Measurements from ENCODE around the gene NCF2.

The NCF2 gene

DNA sequence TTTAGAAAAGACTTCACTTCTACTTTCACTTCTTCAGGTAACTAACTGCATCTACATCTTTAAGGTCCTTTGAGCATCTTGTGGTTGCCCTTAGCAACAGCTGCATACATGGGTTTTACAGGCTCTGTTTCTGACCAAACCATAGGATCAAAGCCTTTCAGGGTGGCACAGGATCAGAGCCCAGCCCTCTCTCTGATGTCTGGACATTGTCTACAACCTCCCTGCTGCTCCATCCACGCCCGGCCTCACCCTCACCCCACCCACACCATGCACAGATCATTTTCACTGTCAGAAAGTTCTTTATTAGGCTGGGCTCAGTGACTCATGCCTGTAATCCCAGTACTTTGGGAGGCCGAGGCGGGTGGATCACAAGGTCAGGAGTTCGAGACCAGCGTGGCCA, 5.2 kb downstream of the NCF2 start:
- DNase-seq (ENCODE audit: low read depth in 2 of 3, low spot score in 2 of 3), result no peak

DNA sequence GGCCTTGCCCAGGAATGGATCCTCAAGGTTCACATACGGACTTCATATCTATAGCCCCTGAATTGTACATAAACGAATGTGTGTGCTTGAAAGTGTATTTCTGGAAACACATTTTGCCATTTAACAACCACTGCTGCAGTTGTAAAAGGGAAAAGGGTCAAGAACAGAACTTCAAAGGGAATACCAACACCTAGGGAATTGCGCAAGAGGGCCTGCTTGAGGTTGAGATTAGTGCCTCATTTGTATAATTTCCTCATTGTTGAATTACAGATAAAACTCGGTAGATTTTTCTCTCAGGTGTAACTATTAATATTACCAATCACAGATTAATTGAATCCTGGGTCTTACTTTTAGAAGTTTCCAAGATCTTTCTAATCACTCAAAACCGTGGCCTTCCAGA, 6.1 kb downstream of the NCF2 start:
- DNase-seq (ENCODE audit: low read depth in 2 of 3, low spot score in 2 of 3), result no peak

DNA sequence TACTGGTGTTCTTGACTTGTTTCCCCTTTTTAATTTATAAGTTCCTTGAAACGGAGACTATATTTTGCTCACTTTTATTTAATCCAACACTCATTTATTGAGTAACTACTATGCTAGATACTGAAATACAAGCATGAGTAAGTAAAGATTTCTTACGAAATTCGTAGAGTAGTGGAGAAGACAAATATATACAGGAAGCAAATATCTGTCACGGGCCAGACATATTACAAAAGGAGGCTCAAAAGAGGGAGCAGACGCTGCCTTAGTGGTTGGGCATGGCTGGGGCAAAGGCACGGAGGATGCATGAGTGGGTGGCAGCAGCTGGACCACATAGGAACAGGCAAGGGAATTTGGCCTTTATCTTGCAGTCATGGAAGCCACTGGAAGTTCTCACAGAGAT, 6.8 kb downstream of the NCF2 start:
- DNase-seq (ENCODE audit: low read depth in 2 of 3, low spot score in 2 of 3), result no peak

DNA sequence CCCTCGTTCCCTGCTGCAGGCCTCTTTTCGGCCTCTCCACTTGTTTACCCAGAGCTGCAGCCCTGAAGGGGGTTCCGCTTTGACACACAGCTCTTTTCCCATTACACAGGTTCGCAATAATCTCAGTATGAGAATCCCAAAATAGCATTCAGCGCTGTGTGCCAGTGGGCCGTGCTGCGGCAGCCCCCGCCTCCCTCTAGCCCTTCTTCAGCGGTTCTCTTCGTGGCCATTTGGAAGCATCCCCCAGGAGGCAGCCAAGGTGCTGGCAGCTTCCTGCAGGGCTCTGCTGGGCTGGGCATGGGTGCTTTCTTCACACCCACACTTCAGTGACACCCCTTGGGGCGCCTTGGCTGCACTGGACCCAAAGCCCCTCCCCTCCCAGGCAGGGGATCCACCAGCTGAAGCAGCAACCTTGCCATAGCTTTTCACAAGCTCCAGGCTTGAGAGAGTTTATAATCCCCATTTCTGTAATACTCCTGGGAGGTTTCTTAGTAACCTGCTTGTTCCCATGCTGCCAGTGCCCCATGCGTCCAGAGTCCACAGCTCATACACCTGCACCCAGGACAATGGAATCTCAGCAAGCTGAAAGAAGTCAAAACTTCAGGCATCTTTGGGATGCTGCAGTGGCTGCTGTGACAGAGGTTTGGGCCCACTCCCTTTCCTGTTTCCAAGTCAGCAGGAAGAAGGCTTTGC, 8.1 kb downstream of the NCF2 start:
- DNase-seq (ENCODE audit: low read depth in 2 of 3, low spot score in 2 of 3), result no peak

DNA sequence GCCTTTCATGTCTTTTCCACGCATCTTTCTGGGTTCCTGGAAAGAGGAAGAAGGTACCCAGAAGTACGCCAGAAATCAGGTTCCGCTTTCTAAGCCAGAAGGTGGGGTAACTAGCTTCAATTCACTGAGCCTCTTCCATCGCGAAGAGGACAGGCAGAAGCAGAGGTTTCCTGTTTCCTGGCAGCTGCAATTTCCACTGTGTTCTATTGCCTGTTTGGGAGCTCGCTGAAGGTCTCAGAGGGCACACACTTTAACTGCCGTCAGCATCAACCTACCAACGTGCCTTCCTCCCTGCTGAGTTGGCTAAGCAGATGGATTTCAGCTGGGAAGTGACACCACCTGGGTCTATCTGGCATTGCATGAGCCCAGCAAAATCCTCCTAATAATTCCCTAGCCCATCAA, 10.0 kb downstream of the NCF2 start:
- DNase-seq (ENCODE audit: low read depth in 2 of 3, low spot score in 2 of 3), result no peak

DNA sequence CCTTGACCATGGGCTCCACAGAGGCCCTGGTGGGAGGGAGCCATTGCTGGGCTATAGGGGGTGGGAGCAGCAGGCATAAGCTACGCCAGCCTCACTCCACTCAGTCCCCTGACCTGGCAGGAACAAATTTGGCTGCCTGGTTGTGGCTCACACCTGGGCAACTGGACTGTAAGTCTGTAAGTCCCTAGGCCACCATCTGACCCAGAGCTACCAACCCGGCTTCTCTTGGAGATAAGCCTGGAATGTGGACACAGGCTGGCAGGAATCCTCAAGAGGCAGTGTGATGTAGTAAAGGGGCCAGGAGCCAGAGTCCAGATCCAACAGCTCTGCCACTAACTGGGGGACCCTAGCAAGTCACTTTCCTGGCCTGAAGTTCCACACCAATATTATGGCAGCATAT, 11.4 kb downstream of the NCF2 start:
- no peak for DNase-seq (ENCODE audit: low read depth in 2 of 3, low spot score in 2 of 3)

DNA sequence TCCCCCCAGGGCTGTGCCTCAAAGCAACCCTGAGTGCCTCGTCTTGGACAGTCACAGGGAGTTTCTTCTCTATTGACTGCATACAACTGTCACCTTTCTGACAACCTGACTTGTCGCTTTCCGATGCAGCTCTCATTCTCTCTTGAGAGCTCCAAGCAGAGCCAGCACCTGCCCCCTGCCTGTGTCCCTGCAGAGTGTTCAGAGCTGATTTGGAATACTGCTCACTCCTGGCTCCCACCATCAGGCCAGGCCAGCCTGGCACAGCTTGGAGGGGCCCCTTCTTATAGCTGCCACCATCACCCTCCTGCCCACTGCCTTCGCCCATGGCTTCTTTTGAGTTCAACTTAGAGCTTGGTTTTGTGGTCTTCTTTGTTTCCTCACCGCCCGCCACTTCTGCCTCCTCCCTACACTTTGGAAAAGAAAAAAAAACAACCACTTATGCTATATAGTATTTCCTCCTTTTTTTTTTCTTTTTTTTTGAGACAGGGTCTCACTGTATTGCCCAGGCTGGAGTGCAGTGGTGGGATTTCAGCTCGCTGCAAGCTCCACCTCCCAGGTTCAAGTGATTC, 12.3 kb downstream of the NCF2 start:
- no peak for DNase-seq (ENCODE audit: low read depth in 2 of 3, low spot score in 2 of 3)

DNA sequence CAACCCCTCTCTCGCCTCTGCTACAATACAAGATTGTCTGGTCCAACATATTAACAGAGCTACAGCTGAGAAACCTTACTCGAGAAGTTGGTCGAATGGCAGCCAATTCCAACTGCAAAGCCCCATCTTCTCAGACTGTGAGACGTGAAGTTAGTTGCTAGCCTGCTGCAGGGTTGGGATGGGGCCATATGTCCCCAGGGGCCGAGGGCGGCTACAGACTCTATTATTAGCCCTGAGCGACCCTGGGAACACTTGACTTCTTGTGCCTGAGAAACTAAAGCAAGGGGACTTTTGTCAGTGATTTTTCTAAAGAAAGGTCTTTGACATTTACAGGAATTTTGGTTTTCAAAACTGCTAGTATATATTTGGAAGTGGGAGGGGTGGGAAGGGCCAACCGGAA, 13.7 kb downstream of the NCF2 start:
- DNase-seq (ENCODE audit: low read depth in 2 of 3, low spot score in 2 of 3), result no peak

DNA sequence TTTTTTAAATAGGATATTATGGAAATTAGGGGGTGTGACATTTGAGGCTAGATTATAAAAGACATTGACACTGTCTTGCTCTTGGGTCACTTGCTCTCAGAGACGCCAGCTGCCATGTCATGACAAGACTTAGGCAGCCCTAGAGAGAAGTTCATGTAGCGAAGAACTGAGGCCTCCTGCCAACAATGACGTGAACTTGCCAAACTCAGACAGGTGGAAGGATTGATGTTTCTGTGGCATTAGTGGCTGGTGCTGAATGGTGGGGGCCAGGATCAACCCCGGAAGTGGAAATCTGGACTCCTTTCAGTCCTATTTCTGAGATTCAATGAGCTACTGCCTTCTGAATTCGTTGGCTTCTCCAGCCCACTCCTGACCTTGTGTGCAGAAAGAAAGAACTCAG, 14.7 kb downstream of the NCF2 start:
- no peak for DNase-seq (ENCODE audit: low read depth in 2 of 3, low spot score in 2 of 3)

DNA sequence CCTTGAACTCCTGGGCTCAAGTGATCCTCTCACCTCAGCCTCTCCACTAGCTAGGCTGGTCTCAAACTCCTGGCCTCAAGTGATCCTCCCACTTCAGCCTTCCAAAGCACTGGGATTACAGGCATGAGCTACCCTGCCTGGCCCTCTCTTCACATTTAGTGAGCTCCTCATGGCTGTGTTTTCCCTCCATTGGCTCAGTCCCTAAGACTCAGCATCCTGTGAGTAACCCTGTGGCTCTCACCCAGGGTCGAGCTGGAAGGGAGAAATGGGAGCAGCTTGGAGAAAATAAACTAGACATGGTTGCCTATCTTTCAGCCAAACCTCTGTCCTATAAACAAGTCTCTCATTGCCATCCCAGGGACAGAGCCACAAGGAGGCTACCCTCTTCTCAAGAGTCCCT, 17.5 kb downstream of the NCF2 start:
- DNase-seq (ENCODE audit: low read depth in 2 of 3, low spot score in 2 of 3), result no peak

DNA sequence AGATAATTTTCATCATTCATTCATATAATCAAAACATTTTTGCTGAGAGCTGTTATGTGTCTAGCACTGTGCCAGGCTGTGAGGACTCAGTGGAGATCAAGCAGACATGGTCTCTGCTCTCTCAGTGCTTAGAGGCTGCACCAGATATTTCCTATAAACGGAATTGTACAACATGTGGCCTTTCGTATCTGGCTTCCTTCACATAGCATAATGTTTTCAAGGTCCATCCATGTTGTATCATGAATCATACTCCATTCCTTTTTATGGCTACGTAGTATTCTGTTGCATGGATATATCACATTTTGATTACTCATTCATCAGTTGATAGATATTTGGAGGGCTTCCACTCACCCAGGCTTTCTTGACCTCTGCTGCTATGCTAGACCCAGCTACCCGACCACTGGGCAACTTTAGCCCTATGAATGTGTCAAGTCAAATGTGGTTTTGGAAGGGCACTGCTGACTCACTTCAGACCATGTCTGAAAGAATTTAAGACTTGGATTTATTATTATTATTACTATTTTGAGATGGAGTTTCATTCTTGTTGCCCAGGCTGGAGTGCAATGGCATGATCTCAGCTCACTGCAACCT, 18.5 kb downstream of the NCF2 start:
- DNase-seq (ENCODE audit: low read depth in 2 of 3, low spot score in 2 of 3), result no peak

DNA sequence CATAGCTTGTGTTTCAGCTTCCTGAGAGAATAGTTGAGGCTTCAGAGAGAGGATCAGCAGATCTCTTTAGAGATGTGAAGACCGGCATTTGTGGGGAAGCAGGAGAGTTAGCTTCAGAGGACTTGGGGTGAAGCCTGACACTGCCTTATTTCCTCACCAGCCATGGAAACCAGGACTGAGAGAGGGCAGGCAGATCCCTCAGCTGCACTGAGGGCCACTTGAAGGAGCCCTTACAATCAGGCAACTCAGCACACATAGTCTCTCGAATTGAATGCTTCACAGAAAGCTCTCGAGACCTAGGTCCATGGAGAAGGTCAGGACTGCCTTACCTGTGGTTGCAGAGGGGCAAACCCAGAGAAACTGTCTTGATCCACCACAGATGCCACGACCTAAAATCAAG, 19.8 kb downstream of the NCF2 start:
- DNase-seq (ENCODE audit: low read depth in 2 of 3, low spot score in 2 of 3), result no peak

DNA sequence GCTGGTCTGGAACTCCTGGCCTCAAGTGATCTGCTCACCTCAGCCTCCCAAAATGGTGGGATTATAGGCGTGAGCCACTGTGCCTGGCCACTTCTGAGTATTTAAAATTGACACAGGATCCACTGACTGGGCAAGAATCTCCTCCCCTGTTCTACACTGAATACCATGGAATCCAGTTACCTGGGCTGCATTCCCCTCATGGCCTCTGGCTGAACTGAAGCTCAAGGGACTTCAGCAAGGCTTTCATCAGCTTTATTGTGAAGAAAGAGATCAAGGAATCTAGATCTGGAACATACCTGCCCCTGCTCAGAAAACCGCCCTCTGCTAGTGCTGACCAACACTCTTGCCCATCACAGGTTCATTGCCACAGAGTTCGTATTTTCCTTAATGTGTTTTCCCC, 20.5 kb downstream of the NCF2 start:
- DNase-seq (ENCODE audit: low read depth in 2 of 3, low spot score in 2 of 3), result no peak

DNA sequence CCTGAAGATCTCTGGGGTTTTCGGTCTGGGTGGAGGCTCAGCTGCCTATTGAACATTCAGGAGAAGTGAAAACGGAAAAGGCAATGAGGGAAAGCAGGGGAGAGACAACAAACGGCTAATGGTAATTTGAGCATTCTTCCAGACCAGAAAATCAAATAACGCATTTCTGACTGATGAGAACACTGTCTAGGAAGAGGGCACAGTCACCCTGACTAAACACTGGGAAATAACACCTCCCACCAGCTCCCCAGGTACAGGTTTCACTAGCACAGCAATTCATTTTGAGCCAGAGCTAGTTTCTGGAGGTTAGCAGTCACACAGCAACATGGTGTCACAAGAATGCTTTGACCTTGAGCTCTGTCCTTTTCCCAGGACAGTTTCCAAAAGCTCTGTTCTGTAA, 21.1 kb downstream of the NCF2 start:
- DNase-seq (ENCODE audit: low read depth in 2 of 3, low spot score in 2 of 3), result no peak

DNA sequence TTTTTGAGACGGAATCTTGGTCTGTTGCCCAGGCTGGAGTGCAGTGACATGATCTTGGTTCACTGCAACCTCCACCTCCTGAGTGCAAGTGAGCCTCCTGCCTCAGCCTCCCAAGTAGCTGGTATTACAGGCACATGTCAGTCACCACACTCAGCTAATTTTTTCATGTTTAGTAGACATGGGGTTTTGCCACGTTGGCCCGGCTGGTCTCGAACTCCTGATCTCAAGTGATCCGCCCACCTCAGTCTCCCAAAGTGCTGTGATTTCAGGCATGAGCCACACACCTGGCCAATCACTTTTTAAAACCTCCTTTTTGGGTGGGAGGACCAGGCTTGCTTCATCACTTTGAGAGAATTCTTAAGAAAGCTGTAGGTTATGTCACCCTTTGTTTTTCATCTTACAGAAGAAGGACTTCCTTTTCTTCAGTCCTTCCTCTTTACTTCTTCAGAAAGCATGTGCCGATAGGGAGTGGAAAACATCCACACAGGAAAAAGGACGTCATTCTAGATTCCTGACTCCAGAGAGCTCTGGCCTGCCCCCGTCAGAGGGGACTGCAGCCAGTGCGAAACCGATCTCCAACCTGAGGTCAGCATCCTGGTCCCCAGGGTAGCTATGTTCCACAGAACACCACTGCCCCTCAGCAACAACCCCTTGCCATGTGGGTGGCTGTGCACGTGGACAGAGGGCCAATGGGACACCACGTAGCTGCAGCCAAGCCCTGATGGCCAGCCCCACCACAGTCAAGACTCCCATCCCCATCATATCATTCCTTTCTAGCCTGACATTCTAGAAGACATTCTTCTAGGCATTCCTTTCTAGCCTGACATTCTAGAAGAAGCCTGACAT, 21.9 kb downstream of the NCF2 start:
- DNase-seq (ENCODE audit: low read depth in 2 of 3, low spot score in 2 of 3), result no peak

DNA sequence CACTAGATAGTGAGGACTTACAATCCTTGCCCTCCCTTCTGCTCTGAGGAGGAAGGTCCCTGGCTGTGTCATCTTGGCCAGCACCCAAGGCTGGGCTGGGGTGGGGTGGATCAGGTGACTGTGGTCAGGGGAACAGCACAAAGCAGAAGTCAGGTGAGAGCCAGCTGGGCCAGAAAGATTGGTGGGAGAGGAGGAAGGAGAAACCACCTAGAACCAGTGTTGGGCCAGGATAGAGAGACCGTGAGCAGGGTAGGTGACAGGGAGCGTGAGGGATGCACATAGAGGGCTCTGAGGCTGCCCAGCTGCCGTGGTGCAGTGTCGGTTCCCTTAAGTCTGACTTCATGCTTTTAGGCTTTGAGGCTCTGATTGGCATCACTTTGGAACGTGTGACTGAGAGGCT, 22.7 kb downstream of the NCF2 start:
- no peak for DNase-seq (ENCODE audit: low read depth in 2 of 3, low spot score in 2 of 3)

DNA sequence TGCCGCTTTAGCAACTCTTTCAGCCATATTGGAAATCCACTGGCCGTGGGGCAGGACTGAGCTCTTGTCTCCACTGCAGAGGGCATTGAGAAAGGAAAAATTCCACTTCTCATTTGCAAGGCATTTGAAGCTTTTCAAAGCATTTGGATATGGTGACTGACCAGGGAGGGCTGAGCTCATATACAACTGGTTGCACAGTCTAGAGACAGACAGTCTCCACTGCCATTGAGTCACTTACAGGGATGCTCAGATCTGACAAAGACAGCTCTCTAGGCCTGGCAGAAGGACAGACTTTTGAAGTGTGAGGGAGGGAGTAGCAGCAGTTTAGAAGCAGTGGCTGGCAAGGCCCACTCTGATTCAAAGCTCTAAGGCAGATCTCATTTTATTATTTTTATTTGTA, 24.2 kb downstream of the NCF2 start:
- no peak for DNase-seq (ENCODE audit: low read depth in 2 of 3, low spot score in 2 of 3)

DNA sequence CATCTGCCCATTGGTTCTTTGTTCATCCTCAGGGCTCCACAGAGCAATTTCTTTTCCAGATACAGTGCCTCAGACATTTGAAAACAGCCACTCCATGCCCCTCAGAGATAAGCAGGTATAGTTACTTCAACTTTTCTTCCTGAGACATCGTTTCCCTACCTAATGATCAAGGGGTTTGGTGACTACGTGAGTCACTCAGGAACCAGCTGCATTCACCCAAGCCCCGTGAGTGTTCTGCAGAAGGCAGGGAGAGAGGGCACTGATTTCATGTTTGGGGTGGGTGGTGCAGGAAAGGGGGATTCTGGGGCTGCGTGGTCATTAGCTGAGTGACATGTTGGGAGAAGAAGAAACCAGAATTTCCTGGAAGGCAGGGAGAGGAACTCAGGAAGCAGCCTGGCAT, 25.0 kb downstream of the NCF2 start:
- no peak for DNase-seq (ENCODE audit: low read depth in 2 of 3, low spot score in 2 of 3)

DNA sequence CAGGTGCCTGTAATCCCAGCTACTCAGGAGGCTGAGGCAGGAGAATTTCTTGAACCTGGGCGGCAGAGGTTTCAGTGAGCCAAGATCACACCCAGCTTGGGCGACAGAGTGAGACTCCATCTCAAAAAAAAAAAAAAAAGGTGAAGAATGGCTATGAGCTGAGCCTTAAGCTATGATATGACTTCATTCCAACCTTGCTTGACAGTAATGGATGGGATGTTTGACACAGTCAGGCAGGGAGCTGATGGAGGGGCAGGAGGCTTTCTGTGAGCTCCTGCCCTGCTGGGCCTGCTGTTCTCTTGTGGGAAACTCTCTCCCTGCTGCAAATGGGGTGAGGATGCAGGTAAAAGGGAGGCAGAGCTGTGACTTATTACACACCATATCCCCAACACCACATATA, 27.6 kb downstream of the NCF2 start:
- DNase-seq (ENCODE audit: low read depth in 2 of 3, low spot score in 2 of 3), result no peak

DNA sequence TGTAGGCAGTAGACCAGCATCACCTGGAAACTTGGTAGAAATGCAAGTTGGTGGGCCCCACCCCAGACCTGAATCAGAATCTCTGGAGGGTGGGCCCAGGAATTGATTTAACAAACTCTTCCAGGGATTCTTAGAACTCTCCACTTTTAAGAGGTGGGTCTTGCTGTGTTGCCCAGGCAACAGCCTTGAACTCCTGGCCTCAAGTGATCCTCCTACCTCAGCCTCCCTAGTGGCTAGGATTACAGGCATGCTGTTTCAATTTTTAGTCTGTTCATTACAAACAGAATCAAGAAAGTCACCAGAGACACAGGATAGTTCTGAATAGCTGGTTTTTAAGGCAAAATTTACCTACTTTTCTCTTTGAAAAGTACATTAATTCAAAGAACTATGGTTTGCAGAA, 31.2 kb downstream of the NCF2 start:
- DNase-seq (ENCODE audit: low read depth in 2 of 3, low spot score in 2 of 3), result no peak

DNA sequence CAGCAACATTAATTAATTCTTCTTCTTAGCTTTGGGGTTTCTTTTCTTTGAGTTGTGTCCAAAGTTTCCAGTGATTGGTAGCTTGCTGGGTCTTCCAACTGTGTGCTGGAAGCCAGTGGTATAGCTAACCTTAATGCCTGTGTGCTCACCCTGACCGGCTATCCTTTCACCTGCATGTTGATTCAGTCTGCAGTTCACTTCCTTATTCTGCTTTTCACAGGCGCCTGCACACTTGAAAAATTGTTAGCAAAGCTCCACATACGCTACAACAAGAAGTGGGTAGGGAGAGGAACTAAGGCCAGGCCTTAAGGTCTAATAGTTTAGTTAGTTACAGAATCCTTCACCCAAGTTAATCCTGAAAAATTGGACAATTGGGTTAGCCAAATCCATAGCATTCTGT, 35.7 kb downstream of the NCF2 start:
- no peak for DNase-seq (ENCODE audit: low read depth in 2 of 3, low spot score in 2 of 3)

DNA sequence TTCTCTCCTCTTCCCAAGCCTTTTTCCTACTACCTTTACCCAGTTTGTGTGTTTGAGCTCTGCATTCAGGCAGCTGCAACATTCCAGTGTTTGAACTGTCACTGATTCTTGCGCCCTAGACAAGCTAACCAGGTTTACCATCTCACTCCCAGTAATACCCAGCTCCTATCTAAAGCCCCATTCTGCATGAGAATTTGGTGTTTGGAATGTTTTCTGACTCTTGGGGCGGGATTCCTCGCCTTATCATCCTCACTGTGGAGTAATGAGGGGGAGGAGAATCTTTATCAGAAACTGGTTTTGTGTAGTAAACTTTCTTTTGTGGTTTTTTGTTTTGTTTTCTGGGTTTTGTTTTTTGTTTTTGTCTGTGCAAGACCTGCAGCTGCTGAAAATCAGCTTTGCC, 36.5 kb downstream of the NCF2 start:
- no peak for DNase-seq (ENCODE audit: low read depth in 2 of 3, low spot score in 2 of 3)

All from activated CD8-positive, alpha-beta memory T cell treated with anti-CD3 and anti-CD28 coated beads for 48 hours (primary cell).